CD4-positive, alpha-beta T cell treated with Interleukin-15 for 1 hour (primary cell): Measurements from ENCODE around the gene STK24.

Experiments used
- DNase-seq: peaks from one replicate; pipeline ENCODE4 v3.0.0-alpha.2; 2020

The STK24 gene

DNA sequence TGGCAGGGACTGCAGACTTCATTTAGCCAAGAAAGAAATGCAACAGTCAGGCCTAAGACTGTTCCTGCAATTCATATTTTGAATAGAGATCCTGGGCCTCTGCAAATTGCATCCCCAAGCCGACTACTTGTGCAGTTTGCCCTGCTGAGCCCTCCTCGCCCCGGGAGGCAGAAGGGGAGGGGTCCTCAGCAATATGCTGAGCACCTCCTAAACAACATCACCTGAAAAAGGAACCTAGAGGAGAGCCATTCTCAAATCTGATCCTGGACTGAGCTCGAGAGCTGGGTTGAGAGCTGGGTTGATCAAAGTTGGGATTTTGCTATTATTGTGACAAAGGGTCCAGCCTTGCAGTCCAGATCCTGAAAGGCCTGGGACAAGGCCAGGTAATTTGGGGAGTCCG, 129.8 kb downstream of the STK24 start:
- no peak for DNase-seq

GRCh38 chr13:98446234-98446621, 130.7 kb downstream of the STK24 start:
- DNase-seq, result no peak

- peak; percentile 68 for DNase-seq
Observed at GRCh38 chr13:98445340-98446233, 131.3 kb downstream of the STK24 start.

DNA sequence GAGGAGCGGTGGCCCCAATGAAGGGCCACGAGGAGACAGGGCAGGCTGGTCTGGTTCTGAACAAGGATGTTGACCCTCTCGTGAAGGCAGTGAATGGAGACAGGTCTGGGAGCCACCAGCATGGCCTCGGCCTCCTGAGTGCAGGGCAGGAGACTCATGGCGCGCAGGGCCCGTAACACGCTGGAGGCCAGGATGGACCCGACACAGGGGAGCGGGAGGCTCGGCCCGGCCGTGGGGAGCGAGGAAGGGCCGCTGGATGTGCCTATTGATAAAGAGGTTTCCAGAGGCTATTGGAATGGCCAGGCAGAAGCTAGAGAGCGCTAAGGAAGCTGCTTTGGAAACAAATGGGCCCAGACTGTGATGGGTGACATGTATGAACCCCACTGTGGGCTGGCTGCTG, 132.5 kb downstream of the STK24 start:
- no peak for DNase-seq

GRCh38 chr13:98443800-98444325, 133.0 kb downstream of the STK24 start:
- no peak for DNase-seq

- no peak for DNase-seq
Observed at GRCh38 chr13:98443329-98443728, 133.6 kb downstream of the STK24 start.

DNA sequence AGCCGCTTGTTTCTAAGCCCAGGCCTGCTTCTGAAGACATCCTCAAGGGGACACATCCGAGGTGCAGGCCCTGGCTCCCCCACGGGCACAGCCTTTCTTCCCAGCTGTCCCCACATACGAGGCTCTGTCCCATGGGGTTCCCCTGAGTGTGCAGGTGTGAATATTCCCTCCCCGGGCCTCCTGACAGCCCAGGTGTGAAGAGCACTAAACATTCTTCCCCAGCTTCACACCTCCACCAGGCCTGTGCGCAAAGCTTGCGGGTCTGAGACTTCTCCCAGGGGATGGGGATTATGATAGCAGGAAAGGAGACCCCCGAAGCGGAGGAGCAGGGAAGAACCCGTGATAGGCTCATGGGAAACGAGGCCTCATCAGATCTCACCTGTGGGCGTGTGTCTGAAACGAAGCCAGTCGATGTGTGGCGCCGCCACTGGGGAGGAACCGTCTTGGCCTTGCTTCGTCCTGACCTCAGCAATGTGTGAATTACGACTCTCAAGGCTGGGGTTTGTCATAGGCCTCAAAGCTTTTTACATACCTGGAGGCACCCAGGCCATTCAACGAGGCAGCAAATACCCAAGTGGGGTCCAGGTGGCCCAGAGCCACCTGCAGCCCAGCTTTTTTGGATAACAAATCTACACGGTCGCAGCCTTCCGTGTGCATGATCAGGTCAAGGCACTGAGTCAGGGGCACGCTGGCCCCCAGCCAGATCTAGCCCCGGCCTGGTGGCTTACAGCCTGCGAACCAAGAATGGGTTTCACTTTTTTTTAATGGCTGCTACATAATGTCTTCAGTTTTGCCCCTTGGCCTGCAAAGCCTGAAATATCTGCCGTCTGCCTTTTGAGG, 134.3 kb downstream of the STK24 start:
- DNase-seq, result no peak

DNA sequence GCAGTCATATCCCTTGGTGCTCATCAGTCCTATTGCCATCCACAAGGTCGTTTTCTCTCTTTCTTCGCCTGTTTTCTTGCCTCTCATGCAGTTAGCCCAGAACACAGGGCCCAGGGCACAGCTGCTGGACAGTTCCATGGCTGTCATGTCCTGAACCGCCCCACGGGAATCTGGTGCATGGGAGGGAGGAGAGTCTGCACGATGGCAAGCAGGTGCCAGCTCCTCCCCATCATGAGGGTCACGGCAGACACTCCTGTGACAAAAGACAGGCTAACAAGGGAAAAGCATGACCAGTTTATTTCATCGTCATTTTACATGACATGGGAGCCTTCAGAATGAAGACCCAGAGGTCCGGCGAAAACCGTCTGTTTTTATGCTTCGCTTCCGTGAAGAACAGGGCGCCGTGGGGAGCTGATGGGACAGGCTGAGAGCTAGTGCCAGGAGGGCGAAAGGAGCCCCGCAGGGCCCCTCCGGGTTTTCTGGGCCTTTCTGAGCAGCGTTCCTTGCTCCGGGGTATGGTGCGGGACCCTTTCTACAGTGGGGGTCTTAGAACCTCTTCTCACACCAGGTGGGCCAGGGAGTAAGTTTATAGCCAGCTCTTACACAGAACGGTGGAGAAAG, 135.7 kb downstream of the STK24 start:
- no peak for DNase-seq

- DNase-seq, result no peak
Observed at GRCh38 chr13:98440390-98441055, 136.4 kb downstream of the STK24 start.

- no peak for DNase-seq
Observed at GRCh38 chr13:98439896-98440295, 137.0 kb downstream of the STK24 start.

GRCh38 chr13:98439126-98439828, 137.6 kb downstream of the STK24 start:
- DNase-seq, result no peak

GRCh38 chr13:98438246-98439125, 138.4 kb downstream of the STK24 start:
- no peak for DNase-seq

DNA sequence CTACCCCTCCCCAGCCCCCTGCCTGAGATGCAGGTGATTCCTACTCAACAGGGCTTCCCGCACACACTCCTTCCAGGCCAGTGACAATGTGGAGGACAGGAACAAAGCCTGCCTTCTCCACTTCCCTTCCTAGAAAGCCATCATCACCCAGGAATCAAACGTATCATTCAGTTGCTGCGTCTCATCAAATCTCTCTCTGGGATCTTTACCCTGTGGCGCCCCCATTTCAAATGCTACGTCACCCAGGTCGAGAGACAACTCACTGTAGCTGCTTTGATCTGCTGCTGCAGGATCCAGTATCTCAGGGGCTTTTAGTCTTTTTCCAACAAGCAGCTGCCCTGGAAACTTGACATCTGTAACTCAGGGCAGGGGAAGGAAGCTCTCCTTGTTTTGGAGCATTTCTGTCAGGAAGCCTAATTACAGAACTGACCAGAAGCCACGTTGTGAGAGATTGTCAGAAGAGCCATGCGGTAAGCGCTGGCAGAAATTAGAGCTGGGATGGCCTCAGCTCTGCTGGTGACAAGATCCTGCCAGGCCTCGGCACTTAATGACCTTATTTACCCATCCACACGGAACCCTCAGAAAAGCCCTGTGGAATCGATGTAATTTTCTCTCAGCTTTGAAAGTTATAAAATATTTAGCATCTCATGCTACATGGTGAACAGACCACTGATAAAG, 140.5 kb downstream of the STK24 start:
- no peak for DNase-seq

DNA sequence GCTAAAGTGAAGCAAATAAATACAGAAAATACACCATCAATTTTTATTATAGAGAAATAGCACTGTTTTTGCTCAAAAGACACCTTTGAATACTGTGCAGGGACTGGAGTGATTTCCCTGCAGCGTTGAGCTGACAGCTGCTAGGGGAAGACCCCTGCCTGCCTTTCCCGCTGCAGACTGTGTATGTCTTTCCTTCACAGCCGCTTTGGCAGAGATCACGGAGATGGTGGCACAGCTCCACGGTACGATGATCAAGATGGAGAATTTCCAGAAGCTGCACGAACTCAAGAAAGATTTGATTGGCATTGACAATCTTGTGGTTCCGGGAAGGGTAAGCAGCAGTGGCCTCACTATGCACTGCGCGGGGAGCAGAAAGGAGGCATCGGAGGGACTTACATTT, 141.5 kb downstream of the STK24 start:
- DNase-seq, result no peak

- DNase-seq, result no peak
Observed at GRCh38 chr13:98434060-98434459, 142.8 kb downstream of the STK24 start.

GRCh38 chr13:98433654-98434053, 143.3 kb downstream of the STK24 start:
- DNase-seq, result no peak

GRCh38 chr13:98432638-98433037, 144.3 kb downstream of the STK24 start:
- no peak for DNase-seq

- no peak for DNase-seq
Observed at GRCh38 chr13:98429977-98430736, 146.8 kb downstream of the STK24 start.

DNA sequence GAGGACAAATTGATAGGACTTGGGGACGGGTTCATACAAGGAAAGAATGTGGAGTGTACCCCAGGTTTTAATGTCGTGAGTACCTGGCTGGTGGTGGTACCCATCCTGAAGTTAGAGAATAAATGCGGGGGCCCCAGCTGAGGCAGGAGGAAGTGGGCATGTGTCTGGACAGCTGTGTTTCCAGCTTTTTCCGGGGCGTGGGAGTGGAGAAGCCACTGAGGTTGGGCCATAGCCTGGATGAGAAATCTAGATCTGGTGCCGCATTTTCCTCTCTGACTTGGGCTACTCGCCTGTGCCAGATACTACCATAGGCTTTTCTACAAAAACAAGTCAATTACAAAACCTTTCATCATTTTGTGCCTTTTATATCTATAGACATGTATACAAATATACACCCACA, 147.4 kb downstream of the STK24 start:
- DNase-seq, result no peak

DNA sequence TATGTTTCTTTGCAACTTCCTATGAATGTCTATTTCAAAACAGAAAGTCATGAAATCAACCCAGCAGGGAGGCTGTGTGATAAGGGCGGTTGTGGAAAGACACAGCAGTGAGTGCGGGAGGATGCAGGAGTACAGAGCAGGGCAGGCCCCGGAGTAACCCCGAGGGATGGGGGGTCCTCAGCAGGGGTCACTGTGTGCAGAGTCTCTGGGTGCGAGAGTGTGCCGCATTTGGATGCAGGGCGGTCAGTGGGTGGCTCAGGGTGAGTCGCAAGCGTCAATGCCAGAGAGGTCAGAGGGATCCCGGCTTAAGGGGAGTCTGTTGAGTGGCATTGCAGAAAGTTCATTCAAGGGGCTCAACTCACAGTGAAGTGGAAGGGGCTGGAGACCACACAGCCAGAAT, 147.8 kb downstream of the STK24 start:
- no peak for DNase-seq
